ENCODE data around the gene ECE1.

DNA sequence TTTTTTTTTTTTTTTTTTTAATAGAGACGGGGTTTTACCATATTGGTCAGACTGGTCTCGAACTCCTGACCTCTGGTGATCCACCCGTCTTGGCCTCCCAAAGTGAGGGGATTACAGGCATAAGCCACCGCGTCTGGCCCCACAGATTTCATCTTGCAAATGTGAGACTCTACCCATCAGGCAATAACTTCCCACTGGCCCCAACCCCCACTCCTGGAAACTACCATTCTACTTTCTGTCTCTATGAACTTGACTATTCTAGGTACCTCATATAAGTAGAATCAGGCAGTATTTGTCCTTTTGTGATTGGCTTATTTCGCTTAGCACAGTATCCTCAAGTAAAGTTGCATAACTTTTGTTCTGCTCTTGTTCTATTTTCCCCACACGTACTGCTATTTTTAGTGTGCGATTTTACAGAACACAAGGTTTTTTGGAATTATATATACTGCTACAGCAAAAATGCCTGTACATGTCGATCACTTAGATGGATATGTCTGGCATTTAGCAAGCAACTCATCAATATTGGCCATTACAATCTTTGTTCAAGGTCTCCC lies 40.2 kb downstream of the ECE1 start:
- no peak for TF ChIP-seq EP300 (IDR thresholded peaks at IDR 0.05; ENCODE audit: low read length)
- no peak for TF ChIP-seq MCM7 (IDR thresholded peaks at IDR 0.05)
- TF ChIP-seq, protein P1, sequence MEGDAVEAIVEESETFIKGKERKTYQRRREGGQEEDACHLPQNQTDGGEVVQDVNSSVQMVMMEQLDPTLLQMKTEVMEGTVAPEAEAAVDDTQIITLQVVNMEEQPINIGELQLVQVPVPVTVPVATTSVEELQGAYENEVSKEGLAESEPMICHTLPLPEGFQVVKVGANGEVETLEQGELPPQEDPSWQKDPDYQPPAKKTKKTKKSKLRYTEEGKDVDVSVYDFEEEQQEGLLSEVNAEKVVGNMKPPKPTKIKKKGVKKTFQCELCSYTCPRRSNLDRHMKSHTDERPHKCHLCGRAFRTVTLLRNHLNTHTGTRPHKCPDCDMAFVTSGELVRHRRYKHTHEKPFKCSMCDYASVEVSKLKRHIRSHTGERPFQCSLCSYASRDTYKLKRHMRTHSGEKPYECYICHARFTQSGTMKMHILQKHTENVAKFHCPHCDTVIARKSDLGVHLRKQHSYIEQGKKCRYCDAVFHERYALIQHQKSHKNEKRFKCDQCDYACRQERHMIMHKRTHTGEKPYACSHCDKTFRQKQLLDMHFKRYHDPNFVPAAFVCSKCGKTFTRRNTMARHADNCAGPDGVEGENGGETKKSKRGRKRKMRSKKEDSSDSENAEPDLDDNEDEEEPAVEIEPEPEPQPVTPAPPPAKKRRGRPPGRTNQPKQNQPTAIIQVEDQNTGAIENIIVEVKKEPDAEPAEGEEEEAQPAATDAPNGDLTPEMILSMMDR (IDR thresholded peaks at IDR 0.05 in 2 of 3, conservative IDR thresholded peaks at IDR 0.05 in 1 of 3; ENCODE audit: insufficient read depth in 2 of 3, low read depth in 1 of 3, low read length in 3 of 3): no peak
- TF ChIP-seq, protein P2, sequence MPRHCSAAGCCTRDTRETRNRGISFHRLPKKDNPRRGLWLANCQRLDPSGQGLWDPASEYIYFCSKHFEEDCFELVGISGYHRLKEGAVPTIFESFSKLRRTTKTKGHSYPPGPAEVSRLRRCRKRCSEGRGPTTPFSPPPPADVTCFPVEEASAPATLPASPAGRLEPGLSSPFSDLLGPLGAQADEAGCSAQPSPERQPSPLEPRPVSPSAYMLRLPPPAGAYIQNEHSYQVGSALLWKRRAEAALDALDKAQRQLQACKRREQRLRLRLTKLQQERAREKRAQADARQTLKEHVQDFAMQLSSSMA (CRISPR knock-in tag; IDR thresholded peaks at IDR 0.05): no peak
- no peak for TF ChIP-seq POLR2A (conservative IDR thresholded peaks at IDR 0.05)
- TF ChIP-seq HCFC1 (IDR thresholded peaks at IDR 0.05; ENCODE audit: low read depth, low read length): no peak
- TF ChIP-seq CHD1 (IDR thresholded peaks at IDR 0.05; ENCODE audit: low read length): no peak
- TF ChIP-seq ZNF3 (CRISPR knock-in tag; IDR thresholded peaks at IDR 0.05): no peak
